Erythroblast (primary cell): ENCODE data around the gene LDLRAD4.

Experiments
- GATA1 ChIP-seq: IDR thresholded peaks from 2 replicates; pipeline ENCODE4 v1.6.1; 2011; ENCODE audit warnings: low read depth, mild to moderate bottlenecking, control low read depth, low read length, moderate library complexity
- POLR2A ChIP-seq: IDR thresholded peaks from 2 replicates; pipeline ENCODE4 v1.6.1; 2011; ENCODE audit warnings: mild to moderate bottlenecking, low read length

GRCh38 chr18:13518382-13518781 is 299.8 kb downstream of the LDLRAD4 start:
- TF ChIP-seq POLR2A (no peak), GATA1 (no peak)
